Fibroblast of skin of abdomen (primary cell): Measurements from ENCODE around the gene IKZF3. TPM values are rescaled to one million over a fixed set of nuclear protein-coding genes. Genes with fewer than 3 reads are reported as not detected.
"Not testable (repeated sequence)": the region's sequence is repeated elsewhere in the genome, so short reads cannot be mapped to it uniquely, and the experiment has no call there.

Experiments used
- DNase-seq: peaks from one replicate; pipeline ENCODE4 v3.0.0-alpha.2; 2013
- polyA plus RNA-seq, 2 experiments: library from polyadenylated mRNA; unstranded; fragments of 120-200 nt; gene quantifications; one replicate each; pipeline ENCODE4 v1.2.1, GENCODE V29; 2013; ENCODE audit not compliant: insufficient read length in 2 of 2

IKZF3 gene
- 0.03 TPM for polyA plus RNA-seq (2013, experiment 1 of 2; ENCODE audit: insufficient read length)
- 0.04 TPM for polyA plus RNA-seq (2013, experiment 2 of 2; ENCODE audit: insufficient read length)

- DNase-seq = peak; percentile 11
Observed at GRCh38 chr17:39863918-39864746, at the start of gene IKZF3. IKZF3 (minus strand) TSS chr17:39864312; CDS start chr17:39864126, 186 bp downstream.

DNA sequence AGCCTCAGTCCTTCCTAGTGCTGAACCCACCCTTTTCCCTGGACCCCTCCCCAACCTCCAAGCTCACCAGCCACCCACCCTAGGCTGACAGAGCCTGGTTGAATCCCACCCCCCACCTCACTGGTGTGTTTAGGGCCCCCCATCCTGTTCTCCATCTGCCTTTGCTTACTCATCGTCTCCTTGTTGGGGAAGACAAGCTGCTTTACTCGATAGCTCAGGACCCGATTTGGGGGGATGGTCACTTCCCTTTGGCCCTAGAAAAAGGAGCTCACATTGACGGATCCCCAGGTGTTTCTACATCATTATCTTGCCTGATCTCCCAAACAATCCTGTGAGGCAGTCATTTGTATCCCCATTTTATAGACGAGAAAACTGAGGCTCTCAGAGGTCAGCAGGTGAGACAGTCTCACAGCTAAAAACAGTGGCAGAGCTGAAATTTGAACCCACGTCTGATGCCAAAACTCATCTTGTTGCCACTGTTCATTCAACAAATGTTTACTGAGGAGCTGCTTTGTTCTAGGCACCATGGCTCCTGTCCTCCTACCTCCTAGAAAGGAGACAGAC is 44.8 kb upstream of the IKZF3 start:
- no peak for DNase-seq

DNA sequence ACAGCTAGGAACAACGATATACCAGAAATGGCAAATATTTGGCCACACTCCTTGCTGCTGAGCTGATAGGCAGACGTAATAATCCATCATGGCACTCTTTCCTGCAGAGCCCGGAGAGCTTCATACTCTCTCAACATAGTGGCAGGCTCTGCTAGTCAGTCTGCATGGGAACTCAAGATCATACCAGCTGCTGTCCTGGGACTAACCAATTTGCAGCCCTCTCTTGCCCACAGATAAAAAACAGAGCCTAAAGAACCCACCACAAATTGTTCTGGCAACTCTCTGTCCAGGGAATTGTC is 40.8 kb upstream of the IKZF3 start:
- DNase-seq = no peak

GRCh38 chr17:39903158-39903884 is 39.2 kb upstream of the IKZF3 start:
- DNase-seq = peak; percentile 24

- not testable (repeated sequence) for DNase-seq
Observed at GRCh38 chr17:39902027-39902426, 37.9 kb upstream of the IKZF3 start.

GRCh38 chr17:39899215-39899614 is 35.1 kb upstream of the IKZF3 start:
- no peak for DNase-seq

- no peak for DNase-seq
Observed at GRCh38 chr17:39898088-39898487, 34.0 kb upstream of the IKZF3 start.

DNA sequence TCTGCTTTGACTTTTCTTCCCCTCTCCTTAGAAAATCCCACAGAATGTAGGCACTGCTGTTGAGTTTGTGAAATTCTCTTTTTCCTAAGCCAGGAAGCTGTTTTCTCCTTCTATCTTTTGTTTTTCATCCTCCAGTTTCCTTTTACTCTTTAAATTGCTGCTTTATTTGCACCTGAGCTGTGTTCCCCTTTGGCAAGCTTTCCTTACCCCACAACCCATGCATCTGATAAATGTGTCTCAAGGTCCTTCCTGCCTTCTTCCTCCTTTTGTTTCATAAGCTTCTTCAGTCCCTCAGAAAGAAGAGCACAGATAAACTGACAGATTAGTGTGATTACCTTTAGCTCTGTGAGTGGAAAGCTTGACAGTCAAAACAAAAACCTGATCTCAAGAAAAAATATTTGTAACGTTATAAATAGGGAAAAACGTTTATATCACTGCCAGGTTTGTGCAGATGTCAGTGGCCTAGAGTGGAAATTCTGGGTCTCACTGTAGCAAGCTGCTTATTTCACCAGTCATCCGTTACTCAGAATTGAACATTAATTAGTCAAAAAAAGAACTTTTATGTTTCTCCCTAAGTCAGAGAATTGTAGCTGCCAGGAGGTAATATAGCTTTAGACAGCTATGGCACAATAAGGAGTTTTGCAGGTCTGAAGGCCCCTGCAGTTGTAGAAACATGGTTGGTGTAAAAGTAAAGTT is 30.7 kb upstream of the IKZF3 start:
- no peak for DNase-seq

GRCh38 chr17:39889200-39889599 is 25.1 kb upstream of the IKZF3 start:
- no peak for DNase-seq

- DNase-seq = no peak
Observed at GRCh38 chr17:39887078-39887477, 23.0 kb upstream of the IKZF3 start.

DNA sequence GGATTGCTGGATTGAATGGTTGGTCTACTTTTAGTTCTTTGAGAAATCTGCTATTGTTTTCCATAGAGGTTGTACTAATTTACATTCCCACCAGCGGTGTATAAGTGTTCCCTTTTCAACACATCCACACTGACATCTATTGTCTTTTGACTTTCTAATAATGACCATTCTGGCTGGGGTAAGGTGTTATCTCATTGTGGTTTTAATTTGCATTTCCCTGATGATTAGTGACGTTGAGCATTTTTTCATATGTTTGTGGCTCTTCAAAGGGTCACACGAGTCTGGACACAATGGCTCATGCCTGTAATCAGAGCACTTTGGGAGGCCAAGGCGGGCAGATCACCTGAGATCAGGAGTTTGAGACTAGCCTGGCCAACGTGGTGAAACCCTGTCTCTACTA is 22.0 kb upstream of the IKZF3 start:
- DNase-seq = not testable (repeated sequence)

GRCh38 chr17:39872751-39873150 is 8.6 kb upstream of the IKZF3 start:
- peak; percentile 33 for DNase-seq

DNA sequence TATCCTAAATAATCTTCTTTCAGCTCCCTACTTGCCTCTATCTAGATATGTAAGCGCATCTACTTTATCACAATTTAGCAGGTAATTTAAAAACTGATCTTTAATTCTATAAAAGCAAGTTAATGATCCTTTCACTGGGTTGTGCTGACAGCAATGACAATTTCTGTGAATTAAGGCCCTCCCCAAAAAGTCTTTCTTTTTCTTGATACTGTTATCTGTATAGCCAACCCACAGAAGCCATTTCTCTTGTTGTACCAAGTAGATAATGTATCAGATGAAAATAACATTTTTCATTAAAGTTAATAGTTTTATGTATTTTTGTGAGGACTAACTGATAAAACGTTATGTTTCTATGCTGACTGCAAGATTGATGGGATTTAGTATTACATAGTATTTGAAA is 7.7 kb upstream of the IKZF3 start:
- DNase-seq = no peak

GRCh38 chr17:39870776-39871175 is 6.7 kb upstream of the IKZF3 start:
- DNase-seq = no peak

DNA sequence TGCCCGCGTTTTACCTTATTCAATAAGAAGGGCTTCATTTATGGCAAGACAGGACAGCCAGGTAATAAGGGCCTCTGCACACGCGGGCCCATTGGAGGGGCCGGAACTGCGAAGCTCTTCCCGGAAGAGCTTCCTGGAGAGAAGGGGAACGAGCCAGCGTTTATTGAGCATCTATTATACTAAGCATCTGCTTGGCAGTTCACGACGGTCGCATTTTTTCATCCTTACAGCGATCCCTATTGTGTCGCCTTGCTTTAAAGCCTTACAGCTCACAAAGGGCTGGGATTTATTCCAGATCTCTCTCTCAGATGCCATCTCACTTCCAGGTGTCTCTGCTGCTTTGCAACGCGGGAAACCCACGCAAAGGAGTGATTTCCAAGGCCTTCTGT is 4.4 kb upstream of the IKZF3 start:
- DNase-seq = no peak

GRCh38 chr17:39867880-39868553 is 3.9 kb upstream of the IKZF3 start, which contains the start of gene ZPBP2:
ZPBP2 (plus strand) TSS chr17:39868202; CDS start chr17:39868355, 153 bp downstream.
- peak; percentile 2 for DNase-seq

GRCh38 chr17:39867084-39867879 is 3.2 kb upstream of the IKZF3 start:
- DNase-seq = no peak

DNA sequence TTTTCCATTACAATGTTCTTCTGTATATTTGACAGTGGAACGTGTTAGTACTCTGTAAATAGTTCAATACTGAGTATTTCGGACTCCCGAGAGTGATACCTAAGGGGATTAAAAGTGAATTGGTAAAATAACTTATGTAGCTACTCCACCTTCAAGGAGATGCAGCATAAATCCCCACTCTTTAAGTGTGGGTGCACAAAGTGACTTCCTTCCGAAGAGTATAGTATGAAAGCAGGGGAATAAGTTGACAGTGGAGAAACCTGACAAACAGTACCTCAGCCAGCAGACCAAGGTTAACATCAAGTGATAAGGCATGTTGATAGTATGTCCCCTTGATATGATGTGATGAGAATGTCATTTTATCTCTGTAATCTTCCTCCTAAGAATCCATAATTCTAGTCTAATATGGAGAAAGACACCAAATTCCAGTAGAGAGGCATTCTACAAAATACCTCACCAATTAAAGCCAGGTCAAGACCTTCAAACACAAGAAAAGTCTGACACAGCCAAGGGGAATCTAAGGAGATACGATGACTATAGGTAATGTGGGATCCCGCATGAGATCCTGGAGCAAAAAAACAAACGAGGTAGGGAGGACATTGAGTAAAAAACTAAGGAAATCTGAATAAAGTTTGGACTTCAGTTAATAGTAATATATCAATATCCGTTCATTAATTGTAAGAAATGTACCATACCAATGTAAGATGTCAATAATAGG is 2.1 kb upstream of the IKZF3 start:
- no peak for DNase-seq

GRCh38 chr17:39863244-39863917 is 731 bp downstream of the IKZF3 start:
- no peak for DNase-seq

DNA sequence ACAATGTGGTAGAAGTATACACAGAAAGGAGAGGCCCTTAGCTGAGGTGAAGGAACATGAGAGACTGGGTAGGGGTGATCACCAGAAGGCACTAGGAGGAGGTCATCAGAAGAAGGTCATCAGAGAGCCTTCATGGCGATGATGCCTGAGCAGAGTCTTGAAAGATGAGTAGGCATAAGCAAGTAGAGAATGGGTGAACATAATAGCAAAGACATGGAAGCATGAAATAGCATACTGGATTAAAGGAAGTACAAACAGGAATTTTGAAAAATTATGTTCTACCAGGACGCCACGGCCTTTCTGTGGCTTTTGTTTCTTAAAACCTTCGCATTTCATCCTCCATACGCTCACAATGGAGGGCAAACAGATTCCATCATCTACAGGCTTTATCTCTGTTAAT is 2.9 kb downstream of the IKZF3 start:
- no peak for DNase-seq
